ENCODE results near the gene ALG11.

Gene ALG11

DNA sequence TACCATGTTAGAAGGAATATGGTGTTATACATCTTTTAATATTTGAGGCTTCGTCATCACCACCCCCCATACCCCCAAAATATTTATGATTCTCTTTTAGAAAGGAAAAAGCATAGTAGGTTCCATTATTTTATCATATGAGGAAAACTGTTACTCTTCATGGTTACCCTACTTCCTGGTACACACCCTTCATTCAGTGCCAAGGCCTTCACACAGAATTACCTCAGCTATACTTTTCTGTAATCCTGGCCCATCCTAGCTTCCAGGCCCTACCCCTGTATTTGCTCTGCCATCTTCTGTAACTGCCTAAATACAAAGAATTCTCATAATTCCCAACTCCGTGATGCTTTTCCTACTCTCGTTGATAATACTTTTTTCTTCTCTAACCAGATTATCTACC, 8.0 kb downstream of the ALG11 start:
- TF ChIP-seq MYC (IDR thresholded peaks at IDR 0.05; ENCODE audit: low read depth, low read length) (no peak), POLR2A (IDR thresholded peaks at IDR 0.05; ENCODE audit: extremely low read depth, insufficient read length) (no peak)
- H3K4me3 ChIP-seq (ENCODE audit: low read depth, low read length), result no peak overlapping the region
- DNase-seq (ENCODE audit: low read depth), result no peak

DNA sequence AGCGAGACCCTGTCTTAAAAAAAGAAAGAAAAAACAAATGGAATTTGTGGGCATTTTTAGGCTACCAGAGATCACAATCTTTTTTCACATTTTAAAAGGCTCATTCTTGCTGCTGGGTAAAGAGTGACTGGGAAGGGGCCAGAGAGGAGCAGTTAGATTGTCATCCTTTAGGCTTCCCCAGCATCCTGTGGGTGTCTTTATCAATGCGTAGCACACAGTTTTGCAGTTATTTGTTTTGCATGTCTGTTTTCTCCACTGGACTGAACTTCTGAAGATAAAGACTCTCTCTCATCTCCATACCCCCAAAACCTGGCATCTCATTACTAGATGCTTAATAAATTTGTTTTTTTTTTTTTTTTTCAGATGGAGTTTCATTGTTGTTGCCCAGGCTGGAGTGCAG, 10.2 kb downstream of the ALG11 start:
- H3K4me3 ChIP-seq (ENCODE audit: low read depth, low read length), result no peak overlapping the region
- DNase-seq (ENCODE audit: low read depth), result no peak
- TF ChIP-seq MYC (IDR thresholded peaks at IDR 0.05; ENCODE audit: low read depth, low read length), result no peak
- TF ChIP-seq CTCF (IDR thresholded peaks at IDR 0.05; ENCODE audit: low read depth, low read length), result no peak
- TF ChIP-seq, protein P1, sequence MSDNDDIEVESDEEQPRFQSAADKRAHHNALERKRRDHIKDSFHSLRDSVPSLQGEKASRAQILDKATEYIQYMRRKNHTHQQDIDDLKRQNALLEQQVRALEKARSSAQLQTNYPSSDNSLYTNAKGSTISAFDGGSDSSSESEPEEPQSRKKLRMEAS (IDR thresholded peaks at IDR 0.05; ENCODE audit: low read depth, low read length), result no peak
- TF ChIP-seq POLR2A (IDR thresholded peaks at IDR 0.05; ENCODE audit: extremely low read depth, insufficient read length), result no peak

DNA sequence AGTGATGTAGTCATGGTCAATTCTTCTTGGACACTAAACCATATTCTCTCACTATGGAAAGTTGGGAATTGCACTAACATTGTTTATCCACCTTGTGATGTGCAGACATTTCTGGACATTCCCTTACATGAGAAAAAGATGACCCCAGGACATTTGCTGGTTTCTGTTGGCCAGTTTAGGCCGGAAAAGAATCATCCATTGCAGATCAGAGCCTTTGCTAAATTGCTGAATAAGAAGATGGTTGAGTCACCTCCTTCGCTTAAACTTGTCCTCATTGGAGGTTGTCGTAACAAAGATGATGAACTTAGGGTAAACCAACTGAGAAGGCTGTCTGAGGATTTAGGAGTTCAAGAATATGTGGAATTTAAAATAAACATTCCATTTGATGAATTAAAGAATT, 12.3 kb downstream of the ALG11 start, which contains the start of gene UTP14C:
UTP14C (plus strand) TSS at position 211 of the 400 bp plus-strand sequence. CDS start 4,114 bp downstream, outside the sequence.
- no peak within 1 kb of the TSS for H3K4me3 ChIP-seq (ENCODE audit: low read depth, low read length)
- no peak for DNase-seq (ENCODE audit: low read depth)
- TF ChIP-seq, protein P1 (IDR thresholded peaks at IDR 0.05; ENCODE audit: low read depth, low read length), result no peak
- TF ChIP-seq CTCF (IDR thresholded peaks at IDR 0.05; ENCODE audit: low read depth, low read length) (no peak), MYC (IDR thresholded peaks at IDR 0.05; ENCODE audit: low read depth, low read length) (no peak), POLR2A (IDR thresholded peaks at IDR 0.05; ENCODE audit: extremely low read depth, insufficient read length) (no peak)

GRCh38 chr13:52025475-52026245, 13.5 kb downstream of the ALG11 start:
- no peak for TF ChIP-seq POLR2A (IDR thresholded peaks at IDR 0.05; ENCODE audit: extremely low read depth, insufficient read length)
- no peak for TF ChIP-seq CTCF (IDR thresholded peaks at IDR 0.05; ENCODE audit: low read depth, low read length)
- no peak for TF ChIP-seq MYC (IDR thresholded peaks at IDR 0.05; ENCODE audit: low read depth, low read length)
- TF ChIP-seq, protein P1 (IDR thresholded peaks at IDR 0.05; ENCODE audit: low read depth, low read length), result no peak
- no peak for DNase-seq (ENCODE audit: low read depth)
- H3K4me3 ChIP-seq (ENCODE audit: low read depth, low read length), result no peak overlapping the region

GRCh38 chr13:52026246-52026626, 14.0 kb downstream of the ALG11 start:
- H3K4me3 ChIP-seq (ENCODE audit: low read depth, low read length), result no peak overlapping the region
- 0 out of 2 replicates have a peak, but pooled peaks have one; percentile 18 for TF ChIP-seq MYC (IDR thresholded peaks at IDR 0.05; ENCODE audit: low read depth, low read length)
- TF ChIP-seq POLR2A (IDR thresholded peaks at IDR 0.05; ENCODE audit: extremely low read depth, insufficient read length), result no peak
- TF ChIP-seq CTCF (IDR thresholded peaks at IDR 0.05; ENCODE audit: low read depth, low read length), result peak; percentile 21
- TF ChIP-seq, protein P1 (IDR thresholded peaks at IDR 0.05; ENCODE audit: low read depth, low read length), result no peak
- peak; percentile 41 for DNase-seq (ENCODE audit: low read depth)

GRCh38 chr13:52027832-52028231, 15.6 kb downstream of the ALG11 start:
- H3K4me3 ChIP-seq (ENCODE audit: low read depth, low read length), result no peak overlapping the region
- TF ChIP-seq CTCF (IDR thresholded peaks at IDR 0.05; ENCODE audit: low read depth, low read length) (no peak), POLR2A (IDR thresholded peaks at IDR 0.05; ENCODE audit: extremely low read depth, insufficient read length) (no peak), MYC (IDR thresholded peaks at IDR 0.05; ENCODE audit: low read depth, low read length) (no peak)
- TF ChIP-seq, protein P1 (IDR thresholded peaks at IDR 0.05; ENCODE audit: low read depth, low read length), result no peak
- no peak for DNase-seq (ENCODE audit: low read depth)
